RWPE1 (cell line): ENCODE data around the gene OR10R2.

ENCODE experiments used
- CTCF ChIA-PET: fragments of 350-600 bp; sonication (Branson Sonifier 250); formaldehyde crosslinking; extraction: SDS; loops from one replicate; lab custom pipeline; 2021; lab: Yijun Ruan, JAX
- POLR2A ChIA-PET: fragments of 400-600 bp; formaldehyde crosslinking; extraction: SDS; loops from one replicate; lab custom pipeline; 2020; ENCODE audit warnings: antibody characterized with exemption; ENCODE audit not compliant: low non-redundant PET; lab: Yijun Ruan, JAX
- DNase-seq: peaks from one replicate; pipeline ENCODE4 v3.0.0; 2012; ENCODE audit warnings: low spot score
- H3K27ac ChIP-seq: fragments of 450-650 bp; 2 replicates; pipeline ENCODE4 v1.5.1; 2017
- CTCF ChIP-seq: fragments of 450-650 bp; conservative IDR thresholded peaks from 2 replicates; pipeline ENCODE4 v1.5.1; 2017; ENCODE audit warnings: low read depth, mild to moderate bottlenecking

OR10R2 gene

GRCh38 chr1:158457246-158457645, 14.8 kb upstream of the OR10R2 start:
- no peak for DNase-seq
- ChIA-PET POLR2A (no interaction called here), CTCF (interaction anchor here (0.5 kb wide), 1 partner anchor 125 kb away, joined by 3 read pairs; no protein-coding TSS in a partner anchor)
- no peak overlapping the region for H3K27ac ChIP-seq
- no peak for TF ChIP-seq CTCF

GRCh38 chr1:158458263-158458662, 13.8 kb upstream of the OR10R2 start:
- no peak for DNase-seq
- ChIA-PET POLR2A (no interaction called here), CTCF (no interaction called here)
- H3K27ac ChIP-seq, result no peak overlapping the region
- no peak for TF ChIP-seq CTCF

- no peak for TF ChIP-seq CTCF
- CTCF ChIA-PET, result no interaction called here
- POLR2A ChIA-PET, result no interaction called here
- H3K27ac ChIP-seq, result no peak within 1 kb of the TSS
- DNase-seq, result no peak
Measured at GRCh38 chr1:158461534-158461933, 10.5 kb upstream of the OR10R2 start, which contains the start of gene OR10K1. OR10K1 (plus strand) TSS chr1:158461834; CDS start chr1:158465562, 3,728 bp downstream.

GRCh38 chr1:158485455-158485854, 13.4 kb downstream of the OR10R2 start:
- no peak overlapping the region for H3K27ac ChIP-seq
- no peak for DNase-seq
- ChIA-PET POLR2A (no interaction called here), CTCF (no interaction called here)
- TF ChIP-seq CTCF, result no peak

GRCh38 chr1:158491316-158491715, 19.3 kb downstream of the OR10R2 start:
- ChIA-PET POLR2A (no interaction called here), CTCF (no interaction called here)
- no peak for TF ChIP-seq CTCF
- DNase-seq, result no peak
- H3K27ac ChIP-seq, result no peak overlapping the region

- POLR2A ChIA-PET, result no interaction called here
- no peak for TF ChIP-seq CTCF
- CTCF ChIA-PET, result interaction anchor here (1.0 kb wide), 1 partner anchor 289 kb away, joined by 5 read pairs; no protein-coding TSS in a partner anchor
- DNase-seq, result no peak
- no peak overlapping the region for H3K27ac ChIP-seq
Measured at GRCh38 chr1:158493054-158493453, 21.0 kb downstream of the OR10R2 start.
